ENCODE measurements around the gene CNTF. TPM values are rescaled to one million over a fixed set of nuclear protein-coding genes. Genes with fewer than 3 reads are reported as not detected.
"Not testable (repeated sequence)": the region's sequence is repeated elsewhere in the genome, so short reads cannot be mapped to it uniquely, and the experiment has no call there.

Gene CNTF
- 0.73 TPM for total RNA-seq
- long read RNA-seq, result 0 reads

GRCh38 chr11:58622344-58622743 lies at the start of gene CNTF:
TSS of gene CNTF (plus strand) at chr11:58622665. CDS start at chr11:58622753, 88 bp downstream.
- no peak for DNase-seq
- peak; percentile 79 for ATAC-seq (ENCODE audit: poor library complexity)
- intact Hi-C loops (cut with DNase I), result no loop called here

- DNase-seq; ATAC-seq (ENCODE audit: poor library complexity): not testable (repeated sequence)
- intact Hi-C loops (cut with DNase I), result loop anchor here (10.0 kb wide), 1 partner anchor 102 kb away; no protein-coding TSS in a partner anchor
Measured at GRCh38 chr11:58572906-58573305, 49.6 kb upstream of the CNTF start.

GRCh38 chr11:58573451-58574104 lies 48.9 kb upstream of the CNTF start:
- ATAC-seq (ENCODE audit: poor library complexity), result no peak
- intact Hi-C loops (cut with DNase I), result loop anchor here (10.0 kb wide), 1 partner anchor 101 kb away; no protein-coding TSS in a partner anchor

GRCh38 chr11:58574881-58575280 lies 47.6 kb upstream of the CNTF start:
- DNase-seq, result no peak
- intact Hi-C loops (cut with DNase I), result loop anchor here (10.0 kb wide), 1 partner anchor 100 kb away; no protein-coding TSS in a partner anchor
- ATAC-seq (ENCODE audit: poor library complexity), result no peak

More at GRCh38 chr11:58573451-58574104, 48.9 kb upstream of the CNTF start:
- peak; percentile 50 for DNase-seq

- no peak for DNase-seq
- ATAC-seq (ENCODE audit: poor library complexity), result no peak
- intact Hi-C loops (cut with DNase I), result loop anchor here (10.0 kb wide), 1 partner anchor 99 kb away; no protein-coding TSS in a partner anchor
Measured at GRCh38 chr11:58575377-58576020, 47.0 kb upstream of the CNTF start, which contains the start of gene LPXN. TSS of gene LPXN (minus strand) at chr11:58575856. CDS start at chr11:58575772, 84 bp downstream.

- DNase-seq (no peak), ATAC-seq (ENCODE audit: poor library complexity) (no peak)
- intact Hi-C loops (cut with DNase I), result loop anchor here (10.0 kb wide), 1 partner anchor 98 kb away; no protein-coding TSS in a partner anchor
Measured at GRCh38 chr11:58576887-58577471, 45.5 kb upstream of the CNTF start.

GRCh38 chr11:58577555-58578135 lies 44.8 kb upstream of the CNTF start:
- no peak for ATAC-seq (ENCODE audit: poor library complexity)
- intact Hi-C loops (cut with DNase I), result loop anchor here (10.0 kb wide), 1 partner anchor 97 kb away; no protein-coding TSS in a partner anchor
- DNase-seq, result peak; percentile 70

GRCh38 chr11:58578136-58578634 lies 44.3 kb upstream of the CNTF start:
- DNase-seq (peak; percentile 95), ATAC-seq (ENCODE audit: poor library complexity) (peak; percentile 80)
- intact Hi-C loops (cut with DNase I), result loop anchor here (10.0 kb wide), 1 partner anchor 97 kb away; no protein-coding TSS in a partner anchor

- intact Hi-C loops (cut with DNase I), result loop anchor here (10.0 kb wide), 1 partner anchor 96 kb away; no protein-coding TSS in a partner anchor
- DNase-seq, result peak; percentile 99
- peak; percentile 84 for ATAC-seq (ENCODE audit: poor library complexity)
Measured at GRCh38 chr11:58578635-58579191, 43.8 kb upstream of the CNTF start, which contains the start of gene ZFP91. TSS of gene ZFP91 (plus strand) at chr11:58579063. CDS start at chr11:58579282, 219 bp downstream.

GRCh38 chr11:58579192-58580129 lies 43.0 kb upstream of the CNTF start:
- intact Hi-C loops (cut with DNase I), result loop anchor here (10.0 kb wide), 1 partner anchor 95 kb away; no protein-coding TSS in a partner anchor
- peak; percentile 81 for ATAC-seq (ENCODE audit: poor library complexity)
- peak; percentile 95 for DNase-seq

- intact Hi-C loops (cut with DNase I), result no loop called here
- DNase-seq (no peak), ATAC-seq (ENCODE audit: poor library complexity) (no peak)
Measured at GRCh38 chr11:58580311-58580710, 42.2 kb upstream of the CNTF start.

- DNase-seq, result no peak
- intact Hi-C loops (cut with DNase I), result no loop called here
- no peak for ATAC-seq (ENCODE audit: poor library complexity)
Measured at GRCh38 chr11:58582437-58582836, 40.0 kb upstream of the CNTF start.

GRCh38 chr11:58586998-58587397 lies 35.5 kb upstream of the CNTF start:
- DNase-seq, result no peak
- no peak for ATAC-seq (ENCODE audit: poor library complexity)
- intact Hi-C loops (cut with DNase I), result no loop called here

- intact Hi-C loops (cut with DNase I), result no loop called here
- ATAC-seq (ENCODE audit: poor library complexity), result no peak
- DNase-seq, result no peak
Measured at GRCh38 chr11:58591659-58592058, 30.8 kb upstream of the CNTF start.

GRCh38 chr11:58592760-58593472 lies 29.5 kb upstream of the CNTF start:
- no peak for DNase-seq
- intact Hi-C loops (cut with DNase I), result no loop called here

GRCh38 chr11:58594826-58595225 lies 27.6 kb upstream of the CNTF start:
- no peak for DNase-seq
- intact Hi-C loops (cut with DNase I), result no loop called here
- no peak for ATAC-seq (ENCODE audit: poor library complexity)

More at GRCh38 chr11:58592760-58593472, 29.5 kb upstream of the CNTF start:
- peak; percentile 28 for ATAC-seq (ENCODE audit: poor library complexity)
